Heart right ventricle (tissue), 16 donors: ENCODE results near the gene KLK15. TPM values are rescaled to one million over a fixed set of nuclear protein-coding genes. Genes with fewer than 3 reads are reported as not detected.

Experiments used
- ATAC-seq, 8 donors: fragments of 200-7000 bp; cut with Tn5 transposase; one replicate each; pipeline ENCODE4 v1.9.1; 2020; ENCODE audit warnings: mild to moderate bottlenecking in 8 of 8, moderate library complexity in 8 of 8, moderate number of reproducible peaks in 1 of 8
- DNase-seq, 2 donors: peaks; one replicate each; pipeline ENCODE4 v3.0.0-alpha.2; 2020
- H3K27ac ChIP-seq, 10 donors: fragments of 200-600 bp; sonication (generic) in 2 of 10; one replicate each; pipeline versions ENCODE4 v1.5.0 to v1.8.0; 2020 to 2022; ENCODE audit warnings: mild to moderate bottlenecking in 3 of 10
- H3K27me3 ChIP-seq, 7 donors: fragments of 200-600 bp; one replicate each; pipeline ENCODE4 v1.8.0; 2021 to 2022; ENCODE audit warnings: mild to moderate bottlenecking in 2 of 7
- H3K36me3 ChIP-seq, 9 donors: fragments of 200-600 bp; sonication (generic) in 1 of 9; one replicate each; pipeline versions ENCODE4 v1.5.0 to v1.8.0; 2020 to 2022; ENCODE audit warnings: mild to moderate bottlenecking in 2 of 9
- H3K4me1 ChIP-seq, 9 donors: fragments of 200-600 bp; sonication (generic) in 1 of 9; one replicate each; pipeline versions ENCODE4 v1.5.0 to v1.8.0; 2020 to 2022; ENCODE audit warnings: mild to moderate bottlenecking in 4 of 9
- H3K4me3 ChIP-seq, 10 donors: fragments of 200-600 bp; sonication (generic) in 2 of 10; one replicate each; pipeline versions ENCODE4 v1.5.0 to v1.8.0; 2020 to 2022; ENCODE audit warnings: mild to moderate bottlenecking in 7 of 10, moderate library complexity in 2 of 10
- H3K9me3 ChIP-seq, 11 donors: fragments of 200-600 bp in 10 of 11; sonication (generic) in 2 of 11; one replicate each; pipeline versions ENCODE4 v1.5.0 to v1.8.0; 2013 to 2022; ENCODE audit warnings: mild to moderate bottlenecking in 2 of 11, control low read depth in 1 of 11, moderate library complexity in 1 of 11
- CTCF ChIP-seq, 9 donors: fragments of 200-600 bp; sonication (generic) in 2 of 9; IDR thresholded peaks; one replicate each; pipeline versions ENCODE4 v1.5.0 to v1.8.0; 2021 to 2022; ENCODE audit warnings: antibody characterized with exemption in 9 of 9, mild to moderate bottlenecking in 5 of 9, moderate library complexity in 1 of 9
- WGBS, 2 donors: extraction: QIAGEN DNeasy Blood & Tissue Kit; methylation state at CpG; one replicate each; pipeline ENCODE4 v1.1.7; 2013; ENCODE audit warnings: inconsistent platforms in 1 of 2; 5-methylcytosine and 5-hydroxymethylcytosine counted together
- intact Hi-C, 10 donors: fragments of 100-400 bp; cut with DNase I; formaldehyde crosslinking; loops; one replicate each; pipeline versions ENCODE4 v1.11.1 to v1.14.2; 2022
- polyA plus RNA-seq, 2 donors: library from polyadenylated mRNA; stranded (reverse); fragments of 200-250 nt; gene quantifications; one replicate each; pipeline ENCODE4 v1.2.3, GENCODE V29; 2013
- total RNA-seq, 10 donors: library from RNA; stranded (reverse); fragmentation: NEBNext Ultra II Directional in 3 of 10; extraction: Animal tissue kit (Norgen Biotek cat#: 25700) in 3 of 10; gene quantifications; one replicate each; pipeline versions ENCODE4 v1.2.1 to v1.2.4, GENCODE V29; 2021 to 2023
- donor health status: Arrhythmogenic right ventricular cardiomyopathy.
- donor health status: ischemic (EF 13 %, LVEDD 7.1; RV severe dilation, severe dysfunction).
- donor health status: healthy with polysubstance abuse.
- donor health status: DM: no; HTN: yes; CAD: no.
- donor health status: DM: no; HTN: no; CAD: no.
- donor health status: ischemic (EF 25% LVEDD 6.9; RV normal size, moderate dysfunction).
- donor health status: ischemic (EF 25% LVEDD 5.7; RV mildly dilated, moderate dysfunction).
- donor health status: healthy.
- donor health status: DM: yes; HTN: yes; CAD: no.
- donor health status: Ischemic cardiomyopathy.
- donor health status: ischemic (EF 35%, LVEDD 5.7; RV mildly dilated, moderate dysfunction).
- donor health status: nonischemic (EF 11% LVEDD 7.7; RV severe dilation, severe dysfunction).
- donor health status: DM: yes; HTN: yes; CAD: no.
- donor health status: PGD.
- donor health status: ischemic (EF 29% LVEDD 5.4; RV normal size, mild dysfunction).
- donor health status: nonischemic (EF 23%, LVEDD 6.1; RV moderate dilation, normal function).

Gene KLK15
- total and polyA plus RNA-seq, 12 donors = not detected

GRCh38 chr19:50803633-50804419 lies 29.5 kb downstream of the KLK15 start:
- Histone ChIP-seq H3K27me3 (no peaks in the 10 kb centered on the region), H3K27ac (peak overlapping the region; percentile 91 to 99 (median 96)), H3K36me3 (peaks cover 0 to 35% (median 5%) of the 10 kb centered on the region in 9 donors), H3K9me3 (no peaks in the 10 kb centered on the region), H3K4me3 (peak overlapping the region; percentile 69 to 99 (median 82)), H3K4me1 (peaks cover 7 to 26% (median 22%) of the 10 kb centered on the region in 9 donors)
- ATAC-seq = peak in 6 of 8 donors; percentile 1 to 35 (median 2)
- no peak for TF ChIP-seq CTCF (IDR thresholded peaks at IDR 0.05)
- intact Hi-C loops = loop anchor here in 1 of 10 donors (10.0 kb wide), 1 partner anchor 289 kb away; the partner anchor contains the start of genes ASPDH and JOSD2
- WGBS, 2 donors = 0 to 1% methylated on average over 40 of the region's 40 CpGs
- peak in 1 of 2 donors; percentile 27 for DNase-seq

- H3K36me3 ChIP-seq = peaks cover 0 to 63% (median 6%) of the 10 kb centered on the region in 9 donors
- 87 to 91% methylated on average over 8 of the region's 8 CpGs for WGBS, 2 donors
- H3K27me3 ChIP-seq = no peaks in the 10 kb centered on the region
- TF ChIP-seq CTCF (IDR thresholded peaks at IDR 0.05) = no peak
- peaks cover 7 to 26% (median 22%) of the 10 kb centered on the region in 9 donors for H3K4me1 ChIP-seq
- intact Hi-C loops = loop anchor here in 1 of 10 donors (10.0 kb wide), 1 partner anchor 286 kb away; the partner anchor contains the start of genes ASPDH and JOSD2
- ATAC-seq (no peak), DNase-seq (no peak)
- H3K9me3 ChIP-seq = no peaks in the 10 kb centered on the region
- no peak overlapping the region for H3K27ac ChIP-seq
- H3K4me3 ChIP-seq = no peak overlapping the region
Observed at GRCh38 chr19:50801107-50801506, 32.3 kb downstream of the KLK15 start.

- Histone ChIP-seq H3K27me3 (no peaks in the 10 kb centered on the region), H3K27ac (no peak overlapping the region), H3K9me3 (no peaks in the 10 kb centered on the region), H3K4me3 (no peak overlapping the region), H3K36me3 (peaks cover 0 to 66% (median 6%) of the 10 kb centered on the region in 9 donors), H3K4me1 (peaks cover 7 to 21% (median 18%) of the 10 kb centered on the region in 9 donors)
- ATAC-seq (no peak), DNase-seq (no peak)
- TF ChIP-seq CTCF (IDR thresholded peaks at IDR 0.05) = no peak
- 77 to 82% methylated on average over 3 of the region's 3 CpGs for WGBS, 2 donors
- intact Hi-C loops = no loop called here
Observed at GRCh38 chr19:50799547-50799851, 33.9 kb downstream of the KLK15 start.

GRCh38 chr19:50798659-50799546 lies 34.5 kb downstream of the KLK15 start:
- H3K4me3 ChIP-seq = no peak overlapping the region
- no peaks in the 10 kb centered on the region for H3K9me3 ChIP-seq
- no peak overlapping the region for H3K27ac ChIP-seq
- 87 to 88% methylated on average over 21 of the region's 21 CpGs for WGBS, 2 donors
- intact Hi-C loops = no loop called here
- no peak for TF ChIP-seq CTCF (IDR thresholded peaks at IDR 0.05)
- H3K36me3 ChIP-seq = peaks cover 0 to 66% (median 6%) of the 10 kb centered on the region in 9 donors
- peak in 1 of 8 donors; percentile 4 for ATAC-seq
- DNase-seq = no peak
- no peaks in the 10 kb centered on the region for H3K27me3 ChIP-seq
- peaks cover 7 to 19% (median 17%) of the 10 kb centered on the region in 9 donors for H3K4me1 ChIP-seq
